Measurements from ENCODE around the gene RYK. TPM values are rescaled to one million over a fixed set of nuclear protein-coding genes. Genes with fewer than 3 reads are reported as not detected.

RYK gene
- total and polyA plus RNA-seq, 8 donors = 15.8 to 128 (median 42.8) TPM

GRCh38 chr3:134111616-134112015, 139.0 kb downstream of the RYK start:
- no peaks in the 10 kb centered on the region for H3K36me3 ChIP-seq
- 50 to 80% (median 69%) methylated on average over 2 of the region's 2 CpGs for WGBS, 5 donors
- no peak overlapping the region for H3K4me3 ChIP-seq
- no peak overlapping the region for H3K27ac ChIP-seq
- H3K4me1 ChIP-seq = no peaks in the 10 kb centered on the region
- H3K9me3 ChIP-seq = peaks cover 0 to 5% (median 0%) of the 10 kb centered on the region in 4 donors
- intact Hi-C loops (cut with DNase I; ENCODE audit: low total_unique reads) = no loop called here
- H3K27me3 ChIP-seq = no peaks in the 10 kb centered on the region
- DNase-seq = no peak
- TF ChIP-seq POLR2A (IDR thresholded peaks at IDR 0.05) (no peak), POLR2AphosphoS5 (IDR thresholded peaks at IDR 0.05) (no peak), EP300 (IDR thresholded peaks at IDR 0.05) (no peak), CTCF (IDR thresholded peaks at IDR 0.05) (no peak)

GRCh38 chr3:134110963-134111362, 139.7 kb downstream of the RYK start:
- intact Hi-C loops (cut with DNase I; ENCODE audit: low total_unique reads) = no loop called here
- no peak for TF ChIP-seq POLR2A (IDR thresholded peaks at IDR 0.05)
- TF ChIP-seq CTCF (IDR thresholded peaks at IDR 0.05) = no peak
- no peak for TF ChIP-seq POLR2AphosphoS5 (IDR thresholded peaks at IDR 0.05)
- Histone ChIP-seq H3K4me3 (no peak overlapping the region), H3K4me1 (no peaks in the 10 kb centered on the region), H3K27me3 (no peaks in the 10 kb centered on the region), H3K9me3 (peaks cover 0 to 5% (median 0%) of the 10 kb centered on the region in 4 donors), H3K36me3 (no peaks in the 10 kb centered on the region), H3K27ac (no peak overlapping the region)
- 82 to 95% (median 91%) methylated on average over 2 of the region's 2 CpGs for WGBS, 5 donors
- DNase-seq = no peak

Other genes starting within 250 kb of the RYK start
- 100 to 1,000 TPM in 1 of 5 donors, 10 to 100 TPM in 3, 1 to 10 TPM in 1; 3.5 to 121 (median 18.7) TPM for gene SLCO2A1, start 220.9 kb downstream of the RYK start, total RNA-seq
- gene SLCO2A1, start 220.9 kb downstream of the RYK start, polyA plus RNA-seq = 1 to 10 TPM; 1.9 to 6.4 (median 3.2) TPM
- gene AMOTL2, start 123.6 kb upstream of the RYK start, total RNA-seq = 100 to 1,000 TPM in 1 of 5 donors, 10 to 100 TPM in 4; 29.3 to 782 (median 54.9) TPM
- gene AMOTL2, start 123.6 kb upstream of the RYK start, polyA plus RNA-seq = 10 to 100 TPM; 10.6 to 16.6 (median 13.8) TPM
- gene ANAPC13, start 235.1 kb upstream of the RYK start, total RNA-seq = 10 to 100 TPM in 4 of 5 donors, 1 to 10 TPM in 1; 3.2 to 73.3 (median 29.9) TPM
- 100 to 1,000 TPM in 1 of 3 donors, 10 to 100 TPM in 2; 57.6 to 130 (median 85.4) TPM for gene ANAPC13, start 235.1 kb upstream of the RYK start, polyA plus RNA-seq
- gene CEP63, start 235.2 kb upstream of the RYK start, total RNA-seq = 100 to 1,000 TPM in 1 of 5 donors, 10 to 100 TPM in 3, 1 to 10 TPM in 1; 8.1 to 104 (median 47.4) TPM
- 10 to 100 TPM; 12.8 to 16.3 (median 14.7) TPM for gene CEP63, start 235.2 kb upstream of the RYK start, polyA plus RNA-seq